Mesenchymal stem cell (in vitro differentiated cells and primary cell): ENCODE results near the gene SCFD2.

ENCODE experiments used
- DNase-seq: peaks from one replicate; pipeline ENCODE4 v3.0.0-alpha.2; 2013
- H2AFZ ChIP-seq: one replicate; pipeline ENCODE4 v1.6.1; 2013; ENCODE audit warnings: low read depth, mild to moderate bottlenecking, control low read depth, inconsistent platforms, low read length, moderate library complexity
- H2AK5ac ChIP-seq: 2 replicates; pipeline ENCODE4 v1.6.1; 2013; ENCODE audit warnings: low read length, moderate library complexity, mild to moderate bottlenecking, inconsistent platforms; ENCODE audit not compliant: severe bottlenecking
- H2BK120ac ChIP-seq: one replicate; pipeline ENCODE4 v1.6.1; 2013; ENCODE audit warnings: low read depth, mild to moderate bottlenecking, inconsistent platforms, low read length, moderate library complexity
- H2BK12ac ChIP-seq, 2 experiments: one replicate each; pipeline ENCODE4 v1.6.1; 2013; ENCODE audit warnings: inconsistent platforms in 2 of 2, low read length in 2 of 2, mild to moderate bottlenecking in 2 of 2, moderate library complexity in 2 of 2, control low read depth in 1 of 2
- H2BK15ac ChIP-seq: one replicate; pipeline ENCODE4 v1.6.1; 2013; ENCODE audit warnings: mild to moderate bottlenecking, low read depth, inconsistent platforms; ENCODE audit not compliant: poor library complexity, severe bottlenecking
- H2BK5ac ChIP-seq: 2 replicates; pipeline ENCODE4 v1.6.1; 2013; ENCODE audit warnings: low read depth, mild to moderate bottlenecking, low read length, control low read depth, inconsistent platforms; ENCODE audit not compliant: poor library complexity, severe bottlenecking
- H3K14ac ChIP-seq, 2 experiments: one replicate each; pipeline ENCODE4 v1.6.1; 2013; ENCODE audit warnings: inconsistent platforms in 2 of 2, low read length in 2 of 2, control low read depth in 1 of 2, mild to moderate bottlenecking in 1 of 2, moderate library complexity in 1 of 2
- H3K18ac ChIP-seq, 2 experiments: one replicate each; pipeline ENCODE4 v1.6.1; 2013; ENCODE audit warnings: inconsistent platforms in 2 of 2, low read length in 2 of 2, control low read depth in 1 of 2, low read depth in 1 of 2, mild to moderate bottlenecking in 1 of 2
- H3K23ac ChIP-seq, 2 experiments: one replicate each; pipeline ENCODE4 v1.6.1; 2013; ENCODE audit warnings: inconsistent platforms in 2 of 2, low read length in 2 of 2, mild to moderate bottlenecking in 2 of 2, moderate library complexity in 2 of 2, control low read depth in 1 of 2
- H3K27ac ChIP-seq: 2 replicates; pipeline ENCODE4 v1.5.1; 2013; ENCODE audit warnings: mild to moderate bottlenecking, moderate library complexity, low read length, control low read depth, inconsistent platforms; ENCODE audit not compliant: poor library complexity, severe bottlenecking
- H3K27me3 ChIP-seq, 2 experiments: 2 replicates each; pipeline versions ENCODE4 v1.6.1 to v1.7.0; 2013; ENCODE audit warnings: low read length in 2 of 2, mild to moderate bottlenecking in 2 of 2, moderate library complexity in 2 of 2, control low read depth in 1 of 2, inconsistent platforms in 1 of 2; ENCODE audit not compliant: control insufficient read depth in 1 of 2, insufficient read depth in 1 of 2
- H3K36me3 ChIP-seq, 2 experiments: 2 replicates each; pipeline versions ENCODE4 v1.6.1 to v1.7.0; 2013; ENCODE audit warnings: low read length in 2 of 2, control low read depth in 1 of 2, inconsistent platforms in 1 of 2, low read depth in 1 of 2, mild to moderate bottlenecking in 1 of 2; ENCODE audit not compliant: insufficient read depth in 2 of 2, control insufficient read depth in 1 of 2
- H3K4ac ChIP-seq, 2 experiments: one replicate each; pipeline ENCODE4 v1.6.1; 2013; ENCODE audit warnings: inconsistent platforms in 2 of 2, low read length in 2 of 2, mild to moderate bottlenecking in 2 of 2, moderate library complexity in 2 of 2, control low read depth in 1 of 2, low read depth in 1 of 2
- H3K4me1 ChIP-seq: 2 replicates; pipeline ENCODE4 v1.6.1; 2013; ENCODE audit warnings: low read depth, low read length, control low read depth; ENCODE audit not compliant: control insufficient read depth, insufficient read depth
- H3K4me2 ChIP-seq: 2 replicates; pipeline ENCODE4 v1.6.1; 2013; ENCODE audit warnings: low read length, mild to moderate bottlenecking, inconsistent platforms; ENCODE audit not compliant: poor library complexity, severe bottlenecking
- H3K4me3 ChIP-seq, 2 experiments: 2 replicates each; pipeline versions ENCODE4 v1.5.1 to v1.7.0; 2013; ENCODE audit warnings: low read length in 2 of 2, mild to moderate bottlenecking in 2 of 2, control low read depth in 1 of 2, low read depth in 1 of 2; ENCODE audit not compliant: insufficient read depth in 1 of 2
- H3K79me1 ChIP-seq: replicated peaks from 2 replicates; pipeline ENCODE4 v1.6.1; 2013; ENCODE audit warnings: mild to moderate bottlenecking, control low read depth, low read length, inconsistent platforms; ENCODE audit not compliant: poor library complexity, severe bottlenecking
- H3K9ac ChIP-seq: 2 replicates; pipeline ENCODE4 v1.7.0; 2013; ENCODE audit warnings: mild to moderate bottlenecking, low read length, moderate library complexity
- H3K9me3 ChIP-seq: 2 replicates; pipeline ENCODE4 v1.7.0; 2013; ENCODE audit warnings: mild to moderate bottlenecking, low read length; ENCODE audit not compliant: control insufficient read depth
- H4K8ac ChIP-seq: one replicate; pipeline ENCODE4 v1.6.1; 2013; ENCODE audit warnings: inconsistent platforms, mild to moderate bottlenecking, low read length, moderate library complexity
- H4K91ac ChIP-seq: one replicate; pipeline ENCODE4 v1.6.1; 2013; ENCODE audit warnings: mild to moderate bottlenecking, low read length, inconsistent platforms
- WGBS: methylation state at CpG from one replicate; pipeline ENCODE4 v1.1.7; 2013; ENCODE audit warnings: mixed read lengths; 5-methylcytosine and 5-hydroxymethylcytosine counted together

SCFD2 gene

DNA sequence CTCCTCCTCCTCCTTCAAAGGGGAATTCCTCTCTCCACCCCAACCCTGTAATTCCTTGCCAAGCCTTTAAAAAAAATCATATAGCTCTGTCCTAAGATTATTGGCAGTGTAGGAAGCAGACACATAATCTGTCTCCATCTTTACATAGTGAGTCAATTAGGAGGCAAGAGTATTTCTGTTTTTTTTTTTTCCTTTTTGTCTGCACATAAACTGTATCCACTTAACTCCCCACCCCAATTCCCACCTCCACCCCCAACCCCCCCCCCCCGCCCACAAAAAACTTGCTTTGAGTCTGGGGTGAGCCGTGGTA lies 321.3 kb downstream of the SCFD2 start:
- no peak overlapping the region for H3K23ac ChIP-seq
- H3K9ac ChIP-seq = no peak overlapping the region
- H2BK5ac ChIP-seq = no peak overlapping the region
- H3K18ac ChIP-seq = no peak overlapping the region
- H2AK5ac ChIP-seq = no peak overlapping the region
- no peaks in the 10 kb centered on the region for H3K27me3 ChIP-seq
- no peak overlapping the region for H3K14ac ChIP-seq
- H3K79me1 ChIP-seq = no peaks in the 10 kb centered on the region
- no peak overlapping the region for H3K27ac ChIP-seq
- H2BK12ac ChIP-seq = no peak overlapping the region
- H3K36me3 ChIP-seq = peaks cover 0 to 11% of the 10 kb centered on the region in 2 experiments
- H3K4ac ChIP-seq = no peak overlapping the region
- H2BK15ac ChIP-seq = no peak overlapping the region
- H2BK120ac ChIP-seq = no peak overlapping the region
- no CpG with 5 or more reads among the region's 2 CpGs for WGBS
- H4K8ac ChIP-seq = no peak overlapping the region
- H4K91ac ChIP-seq = no peak overlapping the region
- H3K4me3 ChIP-seq = no peak overlapping the region
- no peaks in the 10 kb centered on the region for H3K4me1 ChIP-seq
- H2AFZ ChIP-seq = no peak overlapping the region
- no peak overlapping the region for H3K4me2 ChIP-seq
- no peaks in the 10 kb centered on the region for H3K9me3 ChIP-seq
- no peak for DNase-seq

DNA sequence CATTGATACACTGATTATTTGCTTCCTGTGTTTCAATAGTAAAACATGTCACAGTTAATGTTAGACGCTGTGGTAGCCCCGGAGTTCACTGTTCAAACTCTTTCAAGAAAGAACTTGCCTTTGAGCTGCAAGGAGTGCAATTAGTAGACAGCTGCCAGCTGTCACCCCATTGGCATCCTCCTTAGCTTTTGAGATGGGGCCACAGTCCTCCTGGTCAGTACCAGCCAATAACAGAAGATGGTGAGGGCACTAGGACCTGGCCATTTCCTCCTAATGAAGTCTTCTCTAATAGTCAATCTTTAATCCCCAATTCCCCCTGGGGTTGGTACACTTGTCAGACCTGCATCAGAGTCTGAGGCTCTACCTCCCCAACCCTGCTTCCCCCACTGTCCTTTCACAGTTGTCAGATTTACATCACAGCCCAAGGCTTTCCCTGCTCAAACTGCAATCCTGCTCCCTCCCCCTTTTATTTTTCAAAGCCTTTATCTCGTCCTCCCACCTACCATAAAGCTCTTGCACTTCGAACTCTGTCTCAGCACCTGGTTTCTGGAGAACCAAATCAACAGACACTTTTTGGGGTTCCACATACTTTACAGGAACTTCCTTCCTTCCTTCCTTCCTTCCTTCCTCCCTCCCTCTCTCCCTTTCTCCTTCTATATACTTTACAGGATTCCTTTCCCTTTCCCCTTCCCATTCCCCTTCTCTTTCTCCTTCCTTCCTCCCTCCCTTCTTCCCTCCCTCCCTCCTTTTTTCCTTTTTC lies 321.8 kb downstream of the SCFD2 start:
- Histone ChIP-seq H3K27ac (no peak overlapping the region), H3K14ac (no peak overlapping the region)
- 91% methylated on average over 4 of the region's 4 CpGs for WGBS

DNA sequence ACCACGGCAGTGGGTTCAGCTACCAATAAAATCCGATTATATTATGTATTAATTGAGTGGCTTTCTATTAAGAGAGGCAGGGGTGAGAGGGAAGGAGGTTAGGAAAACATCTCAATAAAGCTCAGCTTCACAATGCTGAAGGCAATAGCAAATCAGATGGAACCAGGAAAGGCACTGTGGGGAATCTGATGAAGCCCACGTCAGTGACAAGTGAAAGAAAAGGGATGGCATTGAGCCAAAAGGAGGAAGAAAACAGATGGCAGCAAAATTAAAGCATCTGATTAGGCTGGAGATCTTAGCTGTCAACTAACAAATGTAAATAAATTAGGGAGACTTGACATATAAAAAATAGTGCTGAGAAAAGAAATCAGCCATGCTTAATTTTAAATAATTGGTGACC lies 322.8 kb downstream of the SCFD2 start:
- H2BK15ac ChIP-seq = no peak overlapping the region
- H3K18ac ChIP-seq = no peak overlapping the region

More for the DNA sequence above, 321.8 kb downstream of the SCFD2 start:
- no peaks in the 10 kb centered on the region for H3K4me1 ChIP-seq
- H3K23ac ChIP-seq = no peak overlapping the region
- H3K9ac ChIP-seq = no peak overlapping the region
- H3K4ac ChIP-seq = no peak overlapping the region
- no peak overlapping the region for H4K91ac ChIP-seq
- DNase-seq = no peak
- H3K36me3 ChIP-seq = peaks cover 0 to 12% of the 10 kb centered on the region in 2 experiments
- H2BK12ac ChIP-seq = no peak overlapping the region
- no peaks in the 10 kb centered on the region for H3K9me3 ChIP-seq
- H4K8ac ChIP-seq = no peak overlapping the region
- H2BK15ac ChIP-seq = no peak overlapping the region
- H3K18ac ChIP-seq = peak overlapping the region; percentile 17 to 48
- no peak overlapping the region for H2BK120ac ChIP-seq
- H2BK5ac ChIP-seq = no peak overlapping the region
- no peak overlapping the region for H3K4me2 ChIP-seq
- no peak overlapping the region for H2AK5ac ChIP-seq
- H2AFZ ChIP-seq = no peak overlapping the region
- H3K4me3 ChIP-seq = no peak overlapping the region
- H3K79me1 ChIP-seq = no peaks in the 10 kb centered on the region
- no peaks in the 10 kb centered on the region for H3K27me3 ChIP-seq

DNA sequence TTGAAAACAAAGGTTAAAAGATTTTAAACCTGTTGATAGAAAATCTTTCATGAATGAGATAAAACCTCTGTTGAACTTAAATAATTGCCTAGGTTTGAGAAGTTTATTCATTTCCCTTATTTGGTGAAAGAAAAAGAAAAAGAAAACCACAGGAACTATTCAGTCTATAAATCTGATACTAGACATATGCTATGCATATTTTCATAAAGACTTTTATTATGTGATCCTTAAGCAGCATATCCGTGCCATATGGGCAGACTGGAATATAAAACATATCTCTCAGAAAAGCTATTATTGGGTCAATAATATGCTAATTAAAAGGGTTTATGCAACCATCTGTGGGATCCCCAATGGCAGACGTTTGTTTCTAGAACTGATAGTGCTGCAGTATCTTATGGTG lies 325.0 kb downstream of the SCFD2 start:
- Histone ChIP-seq H2BK120ac (no peak overlapping the region), H3K4me3 (no peak overlapping the region)
- 93% methylated on average over 2 of the region's 2 CpGs for WGBS

More for the DNA sequence above, 322.8 kb downstream of the SCFD2 start:
- no peaks in the 10 kb centered on the region for H3K4me1 ChIP-seq
- H3K36me3 ChIP-seq = peaks cover 0 to 12% of the 10 kb centered on the region in 2 experiments
- no peak overlapping the region for H3K4me3 ChIP-seq
- no peak overlapping the region for H4K8ac ChIP-seq
- H2BK5ac ChIP-seq = no peak overlapping the region
- H3K9me3 ChIP-seq = no peaks in the 10 kb centered on the region
- DNase-seq = no peak
- no peak overlapping the region for H2BK120ac ChIP-seq
- H2AK5ac ChIP-seq = no peak overlapping the region
- no peak overlapping the region for H2BK12ac ChIP-seq
- no peak overlapping the region for H2AFZ ChIP-seq
- H3K79me1 ChIP-seq = no peaks in the 10 kb centered on the region
- 97% methylated on average over 3 of the region's 3 CpGs for WGBS
- no peaks in the 10 kb centered on the region for H3K27me3 ChIP-seq
- no peak overlapping the region for H3K27ac ChIP-seq
- H3K4me2 ChIP-seq = no peak overlapping the region
- H3K9ac ChIP-seq = no peak overlapping the region
- H4K91ac ChIP-seq = no peak overlapping the region
- no peak overlapping the region for H3K4ac ChIP-seq
- no peak overlapping the region for H3K23ac ChIP-seq
- H3K14ac ChIP-seq = no peak overlapping the region

More for the DNA sequence above, 325.0 kb downstream of the SCFD2 start:
- H2BK5ac ChIP-seq = no peak overlapping the region
- peaks cover 0 to 3% of the 10 kb centered on the region in 2 experiments for H3K36me3 ChIP-seq
- no peak overlapping the region for H4K91ac ChIP-seq
- no peaks in the 10 kb centered on the region for H3K79me1 ChIP-seq
- H3K4ac ChIP-seq = no peak overlapping the region
- H3K23ac ChIP-seq = no peak overlapping the region
- no peak overlapping the region for H3K27ac ChIP-seq
- no peak overlapping the region for H2AK5ac ChIP-seq
- no peaks in the 10 kb centered on the region for H3K4me1 ChIP-seq
- H3K27me3 ChIP-seq = no peaks in the 10 kb centered on the region
- no peak overlapping the region for H2BK15ac ChIP-seq
- no peak overlapping the region for H2BK12ac ChIP-seq
- DNase-seq = no peak
- no peaks in the 10 kb centered on the region for H3K9me3 ChIP-seq
- no peak overlapping the region for H3K18ac ChIP-seq
- no peak overlapping the region for H2AFZ ChIP-seq
- no peak overlapping the region for H3K4me2 ChIP-seq
- H3K9ac ChIP-seq = no peak overlapping the region
- H3K14ac ChIP-seq = no peak overlapping the region
- no peak overlapping the region for H4K8ac ChIP-seq
